Right hindlimb (tissue), 1 donor: ENCODE measurements around the gene TOMT.

Source experiments
- DNase-seq: peaks from one replicate; pipeline ENCODE4 v3.0.0-alpha.2; 2018

Gene TOMT, protein sequence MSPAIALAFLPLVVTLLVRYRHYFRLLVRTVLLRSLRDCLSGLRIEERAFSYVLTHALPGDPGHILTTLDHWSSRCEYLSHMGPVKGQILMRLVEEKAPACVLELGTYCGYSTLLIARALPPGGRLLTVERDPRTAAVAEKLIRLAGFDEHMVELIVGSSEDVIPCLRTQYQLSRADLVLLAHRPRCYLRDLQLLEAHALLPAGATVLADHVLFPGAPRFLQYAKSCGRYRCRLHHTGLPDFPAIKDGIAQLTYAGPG

DNA sequence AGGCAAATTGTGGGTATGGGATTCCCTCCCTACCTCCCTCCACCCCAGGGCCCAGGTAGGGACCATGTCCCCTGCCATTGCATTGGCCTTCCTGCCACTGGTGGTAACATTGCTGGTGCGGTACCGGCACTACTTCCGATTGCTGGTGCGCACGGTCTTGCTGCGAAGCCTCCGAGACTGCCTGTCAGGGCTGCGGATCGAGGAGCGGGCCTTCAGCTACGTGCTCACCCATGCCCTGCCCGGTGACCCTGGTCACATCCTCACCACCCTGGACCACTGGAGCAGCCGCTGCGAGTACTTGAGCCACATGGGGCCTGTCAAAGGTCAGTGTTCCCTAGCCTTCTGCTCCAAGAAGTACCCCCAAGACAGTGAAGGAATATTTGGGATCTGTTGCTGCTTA, at the start of gene TOMT:
TSS of gene TOMT (plus strand) at position 37 of the 400 bp plus-strand sequence. CDS start at position 65, 28 bp downstream.
- no peak for DNase-seq

DNA sequence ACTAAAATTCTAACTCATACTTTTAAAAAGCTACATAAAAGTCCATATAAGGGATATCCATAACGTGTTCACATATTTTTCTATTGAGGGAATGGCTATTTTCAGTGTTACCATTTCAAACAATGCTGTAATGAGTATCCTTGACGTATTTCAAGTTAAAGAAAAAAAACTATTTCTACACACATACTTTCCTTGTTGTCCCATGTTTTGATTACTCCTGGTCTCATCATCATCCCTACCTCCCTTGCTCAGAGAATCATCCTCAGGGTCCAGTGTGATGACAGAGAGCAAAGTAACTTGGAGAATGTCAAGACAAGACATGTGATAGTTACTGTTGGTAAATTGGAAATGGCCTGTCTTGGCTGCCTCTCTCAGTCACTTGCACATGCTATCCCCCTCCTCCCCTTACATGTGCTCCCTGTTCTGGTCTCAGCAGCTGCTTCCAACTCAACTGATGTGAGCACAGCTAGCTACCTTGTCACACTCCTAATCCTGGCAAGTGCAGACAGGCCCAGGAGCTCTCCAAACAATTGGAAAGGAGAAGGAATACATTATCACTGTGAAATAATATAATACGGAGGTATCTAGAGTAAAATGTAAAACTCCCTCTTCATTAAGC, 47.2 kb upstream of the TOMT start:
- no peak for DNase-seq

DNA sequence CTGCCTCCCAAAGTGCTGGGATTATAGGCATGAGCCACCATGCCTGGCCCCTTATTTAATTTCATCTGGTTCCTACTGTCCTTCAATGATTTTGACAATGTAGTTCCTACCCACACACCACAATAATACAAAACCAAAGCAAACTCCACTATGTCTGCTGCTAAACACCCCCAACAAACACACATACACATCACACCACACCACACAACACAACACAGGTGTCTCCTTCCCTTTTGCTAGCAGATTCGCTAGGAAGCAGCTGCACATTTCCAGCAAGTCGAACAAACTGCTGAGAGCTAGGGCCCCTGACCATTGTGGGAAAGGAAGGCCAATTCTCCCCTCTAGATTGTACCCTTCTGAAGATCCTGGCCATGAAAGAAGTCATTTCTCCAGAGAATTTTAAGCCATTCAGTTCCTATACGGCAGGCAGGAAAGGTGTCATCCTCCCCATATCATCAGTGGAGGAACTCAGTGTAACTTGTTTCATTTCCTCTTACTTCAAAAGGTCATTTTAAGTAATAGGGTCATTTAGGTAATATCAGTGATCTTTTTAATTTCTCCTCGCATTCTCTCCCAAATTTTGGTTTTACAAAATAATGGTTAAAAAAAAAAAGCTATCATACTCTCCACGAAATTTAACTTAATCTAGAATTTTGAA, 43.9 kb upstream of the TOMT start:
- no peak for DNase-seq

DNA sequence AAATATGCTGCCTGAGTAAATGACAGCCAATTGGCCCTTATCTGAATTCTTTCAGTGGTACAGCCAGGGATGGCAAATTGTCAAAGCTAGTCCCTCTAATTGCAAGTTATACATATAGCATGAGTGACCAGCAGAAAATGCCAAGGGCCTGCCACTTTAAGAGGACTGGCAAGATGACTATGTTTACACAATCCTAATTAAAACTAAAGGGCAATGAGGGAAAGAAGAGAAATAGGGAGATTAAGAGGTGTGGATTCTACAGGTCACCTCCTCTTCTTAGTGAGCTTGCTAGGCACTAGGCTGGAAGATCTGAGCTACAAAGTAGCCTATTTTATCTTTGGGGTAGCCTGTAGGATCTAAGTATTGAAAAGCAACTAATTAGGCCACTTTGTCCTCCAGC, 38.9 kb upstream of the TOMT start:
- DNase-seq: no peak

DNA sequence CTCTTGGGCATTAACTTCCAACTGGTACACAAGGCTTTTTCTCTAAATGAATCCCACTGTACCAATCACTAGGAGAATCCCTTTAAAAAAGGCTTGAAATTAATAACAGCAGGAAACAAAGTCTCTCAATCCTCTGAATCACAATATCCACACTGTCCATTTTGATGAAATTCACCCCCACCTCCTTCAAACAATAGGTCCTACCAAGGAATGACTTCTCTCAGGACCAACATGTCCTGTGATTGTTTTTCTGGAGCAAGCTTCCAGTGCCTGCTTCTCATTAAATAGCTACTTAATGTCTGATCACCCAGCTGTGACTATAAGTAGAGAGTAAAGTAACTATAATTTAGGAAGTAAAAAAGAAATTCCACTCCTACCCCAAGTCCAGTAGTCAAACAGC, 38.5 kb upstream of the TOMT start:
- no peak for DNase-seq

DNA sequence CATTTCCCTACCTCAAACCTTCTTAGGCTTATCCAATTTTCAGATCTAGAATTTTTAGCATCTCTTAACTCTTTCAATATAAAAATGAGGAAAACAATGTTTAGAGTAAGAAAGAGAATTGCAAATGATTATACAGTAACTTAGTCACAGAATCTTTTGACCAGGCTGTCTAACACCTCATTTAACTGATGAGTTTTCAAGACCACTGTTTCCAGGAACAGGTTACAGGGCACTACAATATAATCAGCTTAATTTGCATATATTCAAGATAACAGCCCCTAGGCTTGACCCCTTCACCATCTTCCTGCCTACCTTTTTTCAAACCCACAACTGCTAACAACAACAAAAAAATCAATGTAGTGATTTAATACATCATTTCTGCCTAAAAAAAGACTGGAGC, 38.0 kb upstream of the TOMT start:
- DNase-seq: no peak

DNA sequence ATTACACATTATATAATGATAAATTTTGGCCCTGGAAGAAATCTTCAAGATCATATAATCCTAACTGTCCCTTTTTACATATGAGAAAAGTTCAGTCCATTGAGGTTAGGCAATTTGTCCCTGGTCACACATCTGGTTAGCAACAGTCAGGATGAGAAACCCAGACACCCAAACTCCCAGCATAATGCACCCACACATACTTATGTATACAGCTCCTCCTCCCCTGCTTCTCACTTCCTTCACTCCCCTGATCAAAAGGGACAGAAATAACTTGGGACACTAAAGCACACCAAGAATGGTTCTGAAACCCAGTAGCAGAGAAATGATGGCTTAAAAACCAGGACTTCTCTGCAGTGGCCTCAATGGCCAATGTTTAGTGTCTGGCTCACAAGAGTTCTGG, 36.5 kb upstream of the TOMT start:
- DNase-seq: no peak

DNA sequence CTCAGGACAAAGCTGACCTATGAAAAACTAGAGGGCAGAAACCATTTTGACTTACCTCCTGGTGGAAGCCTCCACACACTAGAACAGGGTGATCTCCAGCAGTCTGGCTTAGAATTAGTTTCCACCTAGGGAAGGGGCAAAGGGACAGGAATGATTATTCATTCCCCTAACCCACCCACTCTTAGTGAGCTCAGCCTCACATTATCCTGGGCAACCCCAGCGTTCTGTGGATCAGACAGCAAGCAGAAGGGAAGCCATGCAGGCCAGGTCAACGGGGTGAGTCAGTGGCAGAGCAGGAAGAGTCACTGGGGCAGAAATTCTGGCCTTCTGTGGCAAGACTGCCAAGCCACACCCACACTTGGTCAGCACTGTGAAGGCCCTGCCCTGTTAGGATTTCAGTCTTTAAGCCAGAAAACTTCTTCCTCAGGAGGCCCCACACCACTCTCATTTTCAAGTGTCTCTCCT, 35.9 kb upstream of the TOMT start:
- peak; percentile 69 for DNase-seq

DNA sequence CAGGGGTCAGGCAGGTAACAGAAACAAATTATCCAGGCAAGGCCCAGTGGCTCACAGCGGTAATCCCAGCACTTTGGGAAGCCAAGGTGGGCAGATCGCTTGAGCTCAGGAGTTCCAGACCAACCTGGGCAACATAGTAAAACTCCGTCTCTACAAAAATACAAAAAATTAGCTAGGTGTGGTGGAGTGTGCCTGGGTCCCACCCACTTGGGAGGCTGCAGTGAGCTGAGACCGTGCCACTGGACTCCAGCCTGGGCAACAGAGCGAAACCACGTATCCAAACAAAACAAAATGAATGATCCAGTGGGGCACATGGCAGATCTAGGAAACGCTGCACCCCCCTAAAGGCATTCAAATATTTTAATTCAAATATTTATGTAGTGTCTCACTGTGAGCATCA, 35.2 kb upstream of the TOMT start:
- DNase-seq: no peak

DNA sequence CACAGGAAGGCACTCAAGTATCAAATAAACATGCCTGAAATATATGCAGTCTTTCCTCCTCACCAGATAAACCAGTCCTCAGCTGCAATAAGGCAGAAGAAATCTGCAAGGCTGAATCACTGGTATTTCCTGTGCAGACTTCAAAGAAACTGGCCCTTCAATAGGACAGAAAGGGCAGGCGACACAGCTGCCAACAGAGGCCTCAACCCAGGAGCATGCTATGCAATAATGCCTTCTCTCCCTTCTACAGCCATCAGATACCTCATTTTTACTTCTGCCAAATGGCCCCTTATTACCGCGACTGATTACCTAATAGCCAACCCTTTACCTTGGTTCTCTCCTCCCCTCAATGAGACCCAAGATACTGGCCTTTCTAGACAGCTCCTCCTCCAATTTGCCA, 33.4 kb upstream of the TOMT start:
- no peak for DNase-seq

DNA sequence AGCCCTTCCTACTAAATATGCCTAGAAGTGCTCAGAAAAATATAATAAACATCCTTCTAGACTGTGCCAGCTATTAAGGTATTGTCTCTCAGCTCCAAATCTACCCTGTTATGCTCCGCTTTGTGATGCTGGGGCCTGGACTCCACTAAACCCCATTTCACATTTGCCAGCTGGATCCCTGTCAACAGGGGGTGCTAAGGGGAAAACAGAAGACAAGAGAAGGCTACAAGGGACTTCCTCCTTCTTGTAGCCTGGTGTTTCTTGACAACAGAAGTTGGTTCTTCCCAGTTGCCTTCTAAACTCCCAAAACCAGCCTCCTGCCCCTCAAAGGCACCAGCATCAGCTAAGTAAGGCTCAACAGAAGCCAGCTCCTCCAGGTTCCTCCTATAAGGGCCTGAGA, 30.6 kb upstream of the TOMT start:
- DNase-seq: no peak

DNA sequence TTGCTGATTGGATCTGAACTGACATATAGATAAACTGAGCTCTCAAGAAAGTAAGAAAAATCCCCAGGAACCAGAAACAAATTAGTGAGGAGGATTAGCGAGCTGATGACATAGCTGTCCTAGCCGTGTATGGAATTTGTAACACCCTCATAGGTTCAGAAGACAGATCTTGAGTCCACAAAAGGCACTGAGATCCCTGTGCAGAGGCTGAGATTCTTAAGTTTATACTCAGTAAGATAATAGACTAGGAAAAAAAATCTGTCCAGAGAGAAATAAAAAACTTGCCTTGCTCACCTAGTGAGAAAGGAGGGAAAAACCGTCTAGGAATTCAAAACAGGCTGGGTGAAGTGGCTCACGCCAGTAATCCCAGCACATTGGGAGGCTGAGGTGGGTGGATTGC, 30.0 kb upstream of the TOMT start:
- no peak for DNase-seq

DNA sequence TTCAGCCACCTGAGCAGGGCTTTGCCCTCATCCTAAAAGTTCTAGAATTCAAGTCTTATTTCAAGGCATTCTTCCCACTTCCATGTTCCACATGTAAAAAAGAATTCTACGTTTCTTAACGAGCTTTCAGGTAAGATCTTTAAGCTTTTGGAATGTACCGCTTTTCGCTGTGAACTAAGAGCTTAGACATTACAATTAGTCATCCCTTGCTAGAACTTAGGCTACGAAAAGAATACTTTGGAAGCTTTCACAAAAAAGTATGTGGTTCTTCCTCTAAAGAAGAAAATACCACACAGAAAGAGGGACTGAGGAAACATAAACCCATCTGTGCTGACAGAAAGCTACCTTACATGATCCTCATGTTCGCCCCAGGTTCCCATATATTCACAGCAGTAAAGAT, 27.2 kb upstream of the TOMT start:
- no peak for DNase-seq

DNA sequence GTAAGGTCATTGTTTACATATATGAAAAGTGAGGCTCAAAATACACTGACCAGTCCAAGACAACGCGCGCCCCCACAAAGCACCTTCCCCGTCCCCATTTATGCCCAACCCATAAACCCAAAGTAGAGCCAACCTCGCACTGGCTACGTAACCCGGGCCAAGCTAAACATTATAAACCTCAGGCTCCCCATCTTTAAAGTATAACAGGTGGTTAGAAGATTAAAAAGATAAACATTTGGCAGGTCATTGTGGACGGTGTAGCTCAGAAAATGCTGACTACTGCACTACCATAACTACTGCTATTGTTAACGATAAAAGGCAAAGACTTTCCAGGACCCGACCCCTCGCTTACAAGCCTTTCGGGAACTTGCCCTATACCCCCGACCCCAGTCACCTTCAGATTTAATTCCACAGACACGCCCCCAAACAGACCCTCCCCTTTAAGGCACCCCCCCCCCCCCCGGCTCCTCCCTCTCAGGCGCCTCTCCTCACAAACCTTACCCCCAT, 25.9 kb upstream of the TOMT start:
- DNase-seq: no peak

DNA sequence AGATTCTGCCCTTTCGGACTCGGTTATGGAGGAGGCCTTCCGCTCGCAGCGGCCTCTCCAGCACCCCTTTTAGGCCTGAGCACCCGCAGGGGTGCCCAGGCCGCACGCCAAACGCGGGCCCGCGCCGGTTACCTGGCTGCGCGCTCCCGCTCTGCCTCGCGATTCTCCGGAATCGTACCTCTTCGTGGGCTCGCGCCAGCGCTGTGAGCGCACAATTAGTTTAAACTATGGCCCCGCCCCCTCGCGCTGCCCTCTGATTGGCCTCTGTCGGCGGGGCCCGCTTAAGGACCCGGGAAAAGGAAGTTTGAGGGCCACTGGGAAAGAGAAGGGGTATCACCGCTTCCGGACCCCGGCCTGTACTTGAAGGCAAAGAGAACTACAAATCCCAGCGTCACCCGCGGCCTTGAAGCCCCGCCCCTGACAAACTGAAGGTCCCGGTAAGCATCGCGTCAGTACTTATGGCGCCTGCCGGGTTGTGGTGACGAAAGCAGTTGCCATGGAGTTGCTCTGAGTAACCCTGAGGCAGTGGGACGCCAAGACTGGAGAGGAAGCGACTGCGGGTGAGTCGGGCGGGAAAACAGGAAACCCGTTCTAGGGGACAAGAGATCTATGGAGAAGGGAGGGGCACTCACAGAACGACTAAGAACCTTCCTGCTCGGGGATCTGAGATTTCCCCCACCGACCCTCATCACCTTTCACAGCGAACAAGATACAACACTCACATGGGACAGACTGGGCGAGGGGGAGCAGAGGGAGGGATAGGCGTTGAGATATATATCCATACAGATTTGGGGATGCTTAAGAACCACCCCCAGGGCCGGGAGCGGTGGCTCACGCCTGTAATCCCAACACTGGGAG, 25.2 kb upstream of the TOMT start, which contains the start of the genes LRRC51 and NUMA1:
TSS of gene LRRC51 (plus strand) at position 525 of the 858 bp plus-strand sequence. CDS start 8,234 bp downstream, outside the sequence.
TSS of gene NUMA1 (minus strand) at position 217 of the 858 bp plus-strand sequence. CDS start 44,599 bp downstream, outside the sequence.
- peak; percentile 100 for DNase-seq

DNA sequence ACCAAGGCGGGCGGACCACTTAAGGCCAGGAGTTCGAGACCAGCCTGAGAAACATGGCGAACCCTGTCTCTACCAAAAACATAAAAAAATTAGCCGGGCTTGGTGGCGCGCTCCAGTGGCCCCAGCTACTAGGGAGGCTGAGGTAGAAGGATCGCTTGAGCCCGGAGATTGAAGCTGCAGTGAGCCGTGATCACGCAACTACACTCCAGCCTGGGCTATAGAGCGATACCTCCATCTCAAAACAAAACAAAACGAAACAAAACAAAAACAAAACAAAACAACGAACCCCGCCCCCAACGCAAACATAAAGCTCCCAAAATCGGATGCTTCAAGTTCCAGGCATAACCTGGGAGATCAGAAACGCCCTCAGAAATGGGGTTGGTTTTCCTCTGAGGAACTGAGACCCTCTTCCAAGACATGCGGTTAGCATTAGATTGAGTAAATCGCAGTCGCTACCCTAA, 24.5 kb upstream of the TOMT start:
- DNase-seq: no peak

DNA sequence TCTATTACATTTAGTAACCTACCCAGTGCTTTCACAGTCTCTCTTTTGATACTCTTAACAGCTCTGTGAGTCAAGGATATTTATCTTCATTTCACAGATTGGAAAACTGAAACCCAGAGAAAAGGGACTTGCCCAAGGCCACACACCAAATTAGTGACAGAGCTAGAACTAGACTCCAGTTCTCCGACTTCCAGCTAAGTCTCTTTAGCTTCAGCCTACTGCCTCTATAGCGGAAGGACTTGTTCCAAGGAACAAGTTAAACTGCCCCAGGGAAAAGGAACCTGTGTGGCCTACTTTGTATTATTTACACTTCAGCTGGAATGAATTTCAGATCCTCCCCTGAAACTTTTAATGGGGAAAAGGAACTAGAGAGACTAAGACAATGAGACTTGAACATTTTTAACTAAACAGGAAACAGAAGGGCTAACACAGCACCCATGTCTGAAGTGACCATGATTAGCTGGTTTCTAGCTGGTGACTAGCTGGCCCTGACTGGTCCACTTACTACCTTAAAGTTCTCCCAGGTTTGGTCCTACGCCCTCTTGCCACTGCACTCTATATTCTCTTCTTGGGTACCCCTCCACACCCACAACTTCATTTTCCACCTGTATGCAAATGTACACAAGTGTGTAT, 23.8 kb upstream of the TOMT start:
- no peak for DNase-seq

DNA sequence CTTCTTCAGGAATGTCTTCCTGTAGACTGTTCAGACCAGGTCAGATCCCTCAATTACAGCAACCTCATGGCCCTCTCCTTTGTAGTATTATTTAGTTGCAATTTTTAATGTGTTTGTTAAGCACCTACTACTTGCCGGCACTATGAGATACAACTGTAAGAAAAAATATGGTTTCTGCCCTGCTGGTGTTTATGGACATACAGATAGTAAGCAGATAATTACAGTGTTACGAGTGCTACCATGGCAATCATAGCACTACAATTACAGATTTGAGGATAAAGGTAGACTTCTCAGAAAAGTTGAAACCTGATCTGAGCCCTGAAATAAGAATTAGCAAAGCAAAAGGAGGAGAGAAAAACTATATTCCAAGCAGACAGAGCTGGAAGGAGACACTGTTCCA, 22.3 kb upstream of the TOMT start:
- DNase-seq: no peak

DNA sequence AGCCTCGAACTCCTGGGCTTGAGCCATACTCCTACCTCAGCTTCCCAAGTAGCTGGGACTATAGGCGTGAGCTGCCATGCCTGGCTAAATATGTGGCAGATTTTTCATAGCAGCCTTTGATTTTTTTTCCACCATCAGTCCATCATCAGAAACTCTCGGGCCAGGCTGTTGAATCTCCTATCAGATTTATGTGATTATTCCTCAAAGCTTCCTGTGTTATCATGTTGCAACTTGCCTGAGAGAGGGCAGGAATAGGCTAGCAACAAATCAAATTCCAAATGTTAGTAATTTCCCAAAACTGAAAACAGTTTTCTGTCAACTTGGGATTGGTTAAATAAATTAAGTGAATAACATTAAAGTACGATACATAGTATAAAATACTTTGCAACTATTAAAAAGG, 21.6 kb upstream of the TOMT start:
- DNase-seq: no peak

DNA sequence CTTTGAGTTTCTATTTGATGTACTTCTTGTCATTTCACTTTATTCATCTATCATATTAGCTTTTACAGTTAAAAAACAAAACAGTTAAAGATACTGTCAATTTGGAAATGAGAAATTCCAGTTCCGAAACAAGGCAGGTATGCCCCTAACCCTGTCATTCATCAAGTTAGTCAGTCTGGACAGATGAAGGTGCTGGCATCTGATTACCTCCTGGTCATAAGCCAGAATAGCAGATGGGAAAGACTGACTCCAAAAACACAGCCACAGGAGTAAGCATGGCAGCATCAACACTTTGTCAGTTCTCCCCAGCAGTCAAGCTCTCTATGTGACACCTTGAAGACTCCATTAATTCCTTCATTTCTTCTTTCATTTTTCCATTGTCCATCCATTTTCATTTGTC, 20.8 kb upstream of the TOMT start:
- no peak for DNase-seq

DNA sequence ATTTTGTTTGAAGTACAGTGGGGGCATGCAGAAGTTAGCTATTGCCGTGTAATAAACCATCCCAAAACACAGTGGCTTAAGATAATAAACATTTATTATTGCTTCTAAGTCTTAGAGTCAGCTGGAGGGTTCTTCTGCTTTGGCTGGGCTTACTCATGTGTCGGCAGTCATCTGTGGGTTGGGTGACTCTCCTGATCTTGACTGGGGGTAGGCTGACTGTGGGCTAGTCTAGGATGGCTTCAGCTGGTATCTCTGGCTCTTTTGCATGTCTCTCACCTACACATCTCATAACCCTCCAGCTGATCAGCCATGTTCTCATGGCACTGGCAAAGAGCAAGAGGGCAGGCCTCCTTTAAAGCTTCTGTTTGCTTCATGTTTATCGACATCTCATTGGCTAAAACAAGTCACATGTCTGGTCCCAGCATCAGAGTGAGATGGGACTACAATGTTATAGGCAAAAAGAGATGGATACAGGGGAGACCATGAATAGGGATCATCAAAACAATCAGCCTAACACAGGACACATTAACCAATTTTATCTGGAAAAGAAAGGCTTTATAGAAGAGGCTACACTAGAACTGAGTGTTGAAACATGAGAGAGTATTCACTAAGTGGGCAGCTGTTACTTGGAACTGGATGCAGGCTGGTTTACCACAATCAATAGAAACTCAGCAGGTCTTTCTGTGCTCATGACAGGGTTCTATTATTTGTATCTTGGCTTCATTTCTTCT, 19.9 kb upstream of the TOMT start:
- DNase-seq: no peak
